ENCODE data around the gene DCTN3. TPM values are rescaled to one million over a fixed set of nuclear protein-coding genes. Genes with fewer than 3 reads are reported as not detected.

Gene DCTN3
- total and polyA plus RNA-seq, 2 experiments from 2014 or later, result 12.9 to 17.9 TPM

- TF ChIP-seq REST (IDR thresholded peaks at IDR 0.05; ENCODE audit: unreplicated experiment), result no peak
- no peak for TF ChIP-seq CREB1 (CRISPR knock-in tag; IDR thresholded peaks at IDR 0.05; ENCODE audit: low read depth)
- no peak for TF ChIP-seq ZNF462 (CRISPR knock-in tag; IDR thresholded peaks at IDR 0.05)
- no peak for TF ChIP-seq ZNF331 (CRISPR knock-in tag; IDR thresholded peaks at IDR 0.05; ENCODE audit: low read depth)
- no peak for TF ChIP-seq CTCF (conservative IDR thresholded peaks at IDR 0.05; ENCODE audit: low read depth in 2 of 2)
- no peak for TF ChIP-seq STAT1 (IDR thresholded peaks at IDR 0.05; ENCODE audit: unreplicated experiment)
- no peak for TF ChIP-seq NANOG (IDR thresholded peaks at IDR 0.05; ENCODE audit: borderline replicate concordance)
- TF ChIP-seq ETS1 (IDR thresholded peaks at IDR 0.05), result no peak
- no peak for TF ChIP-seq ZNF114 (CRISPR knock-in tag; IDR thresholded peaks at IDR 0.05)
- no peak for TF ChIP-seq POLR2AphosphoS5 (IDR thresholded peaks at IDR 0.05; ENCODE audit: low read depth)
- TF ChIP-seq EZH2phosphoT487 (IDR thresholded peaks at IDR 0.05; ENCODE audit: unreplicated experiment), result no peak
- Histone ChIP-seq H3K79me2 (replicated peaks; ENCODE audit: insufficient read depth) (no peaks in the 10 kb centered on the region), H3K9me2 (ENCODE audit: insufficient read depth) (no peaks in the 10 kb centered on the region), H3K27me3 (ENCODE audit: insufficient read depth) (peaks cover 100% of the 10 kb centered on the region), H3F3A (replicated peaks; ENCODE audit: low read depth) (0 out of 2 replicates have a peak, but pooled peaks cover 3% of the 10 kb centered on the region), H3K4me3 (peak overlapping the region; percentile 54), H3K4me1 (ENCODE audit: insufficient read depth) (peaks cover 13% of the 10 kb centered on the region; the same call in 1 of the 2 replicates), H3K27ac (ENCODE audit: low read depth) (no peak overlapping the region), H4K20me1 (replicated peaks; ENCODE audit: insufficient read depth) (no peaks in the 10 kb centered on the region; the same call in 1 of the 2 replicates), H3K4me2 (peak overlapping the region; percentile 81), H2AFZ (peak overlapping the region; percentile 81; the same call in 1 of the 2 replicates), H3K36me3 (ENCODE audit: insufficient read depth) (no peaks in the 10 kb centered on the region)
- Mint-ChIP-seq H3K9me3 (peaks cover 4% of the 10 kb centered on the region; the same call in 1 of the 3 replicates), H3K4me3 (peak overlapping the region; percentile 78), H3K27ac (no peak overlapping the region), H3K36me3 (ENCODE audit: low read depth) (peaks cover 4% of the 10 kb centered on the region; the same call in 1 of the 3 replicates), H3K4me1 (peaks cover 27% of the 10 kb centered on the region), H3K27me3 (ENCODE audit: insufficient read depth, low read depth, poor library complexity) (peaks cover 77% of the 10 kb centered on the region)
- DNase-seq (ENCODE audit: low spot score), result no peak
- no peak for ATAC-seq
These were observed 7.7 kb upstream of the DCTN3 start for GRCh38 chr9:34627716-34628655.

All from GM23338 (cell line).